Type B pancreatic cell (in vitro differentiated cells): ENCODE results near the gene WDR45. TPM values are rescaled to one million over a fixed set of nuclear protein-coding genes. Genes with fewer than 3 reads are reported as not detected.

Experiments used
- DNase-seq: peaks from one replicate; pipeline ENCODE4 v3.0.0; 2021; ENCODE audit warnings: mixed read lengths; ENCODE audit not compliant: unreplicated experiment; ENCODE audit errors: extremely low spot score
- H3K27ac Mint-ChIP-seq: 2 replicates; pipeline ENCODE4 v1.8.0; 2021; ENCODE audit warnings: mild to moderate bottlenecking, mixed read lengths
- H3K27me3 Mint-ChIP-seq: 2 replicates; pipeline ENCODE4 v1.8.0; 2021; ENCODE audit warnings: mixed read lengths
- H3K36me3 Mint-ChIP-seq: 2 replicates; pipeline ENCODE4 v1.8.0; 2021; ENCODE audit warnings: mixed read lengths
- H3K4me1 Mint-ChIP-seq: one replicate; pipeline ENCODE4 v1.8.0; 2021; ENCODE audit warnings: mixed read lengths; ENCODE audit not compliant: unreplicated experiment
- H3K4me3 Mint-ChIP-seq: 2 replicates; pipeline ENCODE4 v1.8.0; 2021; ENCODE audit warnings: mild to moderate bottlenecking, mixed read lengths
- H3K9me3 Mint-ChIP-seq: 2 replicates; pipeline ENCODE4 v1.8.0; 2021; ENCODE audit warnings: mixed read lengths
- total RNA-seq: library from RNA; stranded (reverse); gene quantifications from 2 replicates; pipeline ENCODE4 v1.2.1, GENCODE V29; 2021; ENCODE audit warnings: low replicate concordance
- TF ChIP-seq, protein P1 (sequence below): fragments of 200-600 bp; sonication (generic); conservative IDR thresholded peaks from 2 replicates; pipeline ENCODE4 v1.5.0; 2021; ENCODE audit warnings: antibody characterized with exemption, mild to moderate bottlenecking

Gene WDR45
- total RNA-seq, 1 donor from 2014 or later, result 53.3 TPM

- H3K4me1 Mint-ChIP-seq, result no peaks in the 10 kb centered on the region
Measured at GRCh38 chrX:49067285-49068120, 12.2 kb downstream of the WDR45 start.

DNA sequence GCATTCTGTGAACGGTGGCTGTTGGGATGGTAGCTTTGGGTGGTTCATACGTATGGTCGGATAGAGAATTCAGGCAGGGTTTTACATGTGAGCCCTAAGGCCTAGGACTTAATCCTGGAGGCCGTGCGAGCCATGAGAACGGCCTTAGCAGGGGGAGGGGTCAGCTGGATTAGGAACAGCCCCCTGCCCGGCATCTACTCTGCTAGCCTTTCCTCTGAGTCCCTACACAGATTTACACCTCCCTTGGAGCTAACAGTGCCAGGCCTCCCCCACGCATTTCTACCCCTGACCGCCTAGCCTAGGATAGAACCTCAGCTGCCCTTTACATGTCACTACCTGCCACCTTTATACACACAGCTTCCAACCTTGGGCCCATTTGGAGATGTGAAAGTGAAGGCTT lies 13.0 kb downstream of the WDR45 start:
- Mint-ChIP-seq H3K4me1 (no peaks in the 10 kb centered on the region), H3K4me3 (no peak overlapping the region), H3K27ac (no peak overlapping the region), H3K9me3 (no peaks in the 10 kb centered on the region), H3K36me3 (no peaks in the 10 kb centered on the region), H3K27me3 (no peaks in the 10 kb centered on the region)
- TF ChIP-seq, protein P1, sequence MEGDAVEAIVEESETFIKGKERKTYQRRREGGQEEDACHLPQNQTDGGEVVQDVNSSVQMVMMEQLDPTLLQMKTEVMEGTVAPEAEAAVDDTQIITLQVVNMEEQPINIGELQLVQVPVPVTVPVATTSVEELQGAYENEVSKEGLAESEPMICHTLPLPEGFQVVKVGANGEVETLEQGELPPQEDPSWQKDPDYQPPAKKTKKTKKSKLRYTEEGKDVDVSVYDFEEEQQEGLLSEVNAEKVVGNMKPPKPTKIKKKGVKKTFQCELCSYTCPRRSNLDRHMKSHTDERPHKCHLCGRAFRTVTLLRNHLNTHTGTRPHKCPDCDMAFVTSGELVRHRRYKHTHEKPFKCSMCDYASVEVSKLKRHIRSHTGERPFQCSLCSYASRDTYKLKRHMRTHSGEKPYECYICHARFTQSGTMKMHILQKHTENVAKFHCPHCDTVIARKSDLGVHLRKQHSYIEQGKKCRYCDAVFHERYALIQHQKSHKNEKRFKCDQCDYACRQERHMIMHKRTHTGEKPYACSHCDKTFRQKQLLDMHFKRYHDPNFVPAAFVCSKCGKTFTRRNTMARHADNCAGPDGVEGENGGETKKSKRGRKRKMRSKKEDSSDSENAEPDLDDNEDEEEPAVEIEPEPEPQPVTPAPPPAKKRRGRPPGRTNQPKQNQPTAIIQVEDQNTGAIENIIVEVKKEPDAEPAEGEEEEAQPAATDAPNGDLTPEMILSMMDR, result no peak
- DNase-seq, result no peak

More at GRCh38 chrX:49067285-49068120, 12.2 kb downstream of the WDR45 start:
- Mint-ChIP-seq H3K36me3 (no peaks in the 10 kb centered on the region), H3K27me3 (no peaks in the 10 kb centered on the region), H3K27ac (no peak overlapping the region), H3K4me3 (no peak overlapping the region), H3K9me3 (no peaks in the 10 kb centered on the region)
- TF ChIP-seq, protein P1, result no peak
- DNase-seq, result no peak

- no peaks in the 10 kb centered on the region for H3K4me1 Mint-ChIP-seq
- H3K27me3 Mint-ChIP-seq, result no peaks in the 10 kb centered on the region
- no peak for DNase-seq
- TF ChIP-seq, protein P1, result no peak
- H3K27ac Mint-ChIP-seq, result no peak overlapping the region
- H3K4me3 Mint-ChIP-seq, result no peak overlapping the region
- peaks cover 3% of the 10 kb centered on the region for H3K36me3 Mint-ChIP-seq
- no peaks in the 10 kb centered on the region for H3K9me3 Mint-ChIP-seq
Measured at GRCh38 chrX:49066278-49066677, 13.4 kb downstream of the WDR45 start.

DNA sequence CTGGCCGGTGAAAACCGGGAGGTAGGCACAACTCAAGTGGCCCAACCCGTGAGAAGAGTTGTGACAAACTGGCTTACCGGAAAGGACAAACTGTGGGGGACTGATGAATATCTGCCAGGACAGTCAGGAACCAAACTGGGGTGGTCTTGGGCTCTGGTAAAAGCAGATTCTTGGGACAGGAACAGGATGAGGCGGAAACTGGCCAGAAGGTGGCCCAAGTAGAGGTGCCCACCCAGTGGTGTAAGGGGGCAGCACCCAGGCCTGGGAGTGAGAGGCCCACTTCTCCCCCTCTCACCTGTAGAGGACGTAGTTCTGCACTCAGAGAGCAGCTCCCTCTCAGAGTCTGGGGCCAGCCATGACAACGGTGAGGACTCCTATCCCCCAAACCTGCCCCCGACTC lies 15.0 kb downstream of the WDR45 start:
- Mint-ChIP-seq H3K36me3 (peaks cover 4% of the 10 kb centered on the region), H3K4me3 (no peak overlapping the region), H3K4me1 (no peaks in the 10 kb centered on the region), H3K9me3 (no peaks in the 10 kb centered on the region), H3K27ac (no peak overlapping the region), H3K27me3 (no peaks in the 10 kb centered on the region)
- TF ChIP-seq, protein P1, result no peak
- no peak for DNase-seq

DNA sequence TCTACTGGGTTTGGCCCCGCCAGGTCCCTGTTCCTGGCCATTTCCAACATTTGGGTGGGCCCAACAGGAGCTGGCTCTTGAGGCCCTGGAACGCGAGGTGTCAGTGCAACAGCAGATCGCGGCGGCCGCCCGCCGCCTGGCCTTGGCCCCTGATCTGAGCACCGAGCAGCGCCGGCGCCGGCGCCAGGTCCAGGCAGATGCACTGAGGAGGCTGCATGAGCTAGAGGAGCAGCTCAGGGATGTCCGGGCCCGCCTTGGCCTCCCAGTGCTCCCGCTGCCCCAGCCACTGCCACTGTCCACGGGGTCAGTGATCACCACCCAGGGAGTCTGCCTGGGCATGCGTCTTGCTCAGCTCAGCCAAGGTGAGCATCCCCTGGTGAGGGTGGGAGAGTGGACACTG lies 15.4 kb downstream of the WDR45 start:
- no peak for DNase-seq
- Mint-ChIP-seq H3K27ac (no peak overlapping the region), H3K36me3 (peaks cover 4% of the 10 kb centered on the region), H3K4me3 (no peak overlapping the region), H3K27me3 (no peaks in the 10 kb centered on the region), H3K4me1 (no peaks in the 10 kb centered on the region), H3K9me3 (no peaks in the 10 kb centered on the region)
- TF ChIP-seq, protein P1, result no peak
